Measurements from ENCODE around the gene KCNIP4. TPM values are rescaled to one million over a fixed set of nuclear protein-coding genes. Genes with fewer than 3 reads are reported as not detected.

The KCNIP4 gene
- total and polyA plus RNA-seq, 9 of the 15 experiments (the other 6 are each of a cell fraction or from before 2014, with no cell fraction given) = 0.25 to 0.41 TPM; not detected in 7

DNA sequence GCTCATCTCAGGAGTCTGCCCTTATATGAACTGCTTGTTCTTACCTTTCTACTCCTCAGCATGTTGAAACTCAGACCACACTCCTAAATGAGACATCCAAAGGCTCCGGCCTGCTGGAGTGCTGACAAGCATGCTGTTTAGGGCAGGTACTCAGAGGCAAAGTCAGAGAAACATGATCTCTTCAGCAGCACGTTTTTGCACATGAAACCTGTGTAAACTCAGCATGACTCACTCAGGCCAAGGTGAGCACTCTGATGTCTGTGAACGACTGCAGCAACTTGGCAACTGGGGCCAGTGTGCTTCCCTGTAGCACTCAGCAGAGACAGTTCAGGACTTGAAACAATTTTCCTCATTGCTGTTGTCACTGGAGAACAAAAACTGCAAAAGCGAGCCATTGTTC is 1138.8 kb downstream of the KCNIP4 start:
- no peaks in the 10 kb centered on the region for H3K27me3 ChIP-seq (ENCODE audit: control insufficient read depth in 2 of 2, insufficient read depth in 2 of 2, low read length in 2 of 2)
- no peak overlapping the region for H3K27ac ChIP-seq (ENCODE audit: extremely low read depth, low read depth, low read length)
- no peaks in the 10 kb centered on the region for H3K4me1 ChIP-seq (replicated peaks in 1 of 2; ENCODE audit: control insufficient read depth in 2 of 2, insufficient read depth in 2 of 2, low read length in 2 of 2)
- ChIA-PET CTCF (ENCODE audit: low intra/inter-chr PET ratio) (no interaction called here), POLR2A (no interaction called here)
- H3K79me2 ChIP-seq (ENCODE audit: control insufficient read depth, insufficient read depth, low read length) = no peaks in the 10 kb centered on the region
- intact Hi-C loops (cut with micrococcal nuclease) = no loop called here
- H2AFZ ChIP-seq (ENCODE audit: low read depth, low read length) = no peak overlapping the region
- H3K9ac ChIP-seq (ENCODE audit: insufficient read depth in 1 of 2, low read depth in 2 of 2, low read length in 2 of 2) = no peak overlapping the region
- 0% methylated on average over 4 of the region's 4 CpGs for WGBS (ENCODE audit: insufficient coverage, low coverage, missing lambda C conversion rate)
- TF ChIP-seq U2AF2 (optimal IDR thresholded peaks at IDR 0.05; ENCODE audit: low read depth, low read length) = no peak
- no peak for TF ChIP-seq CTBP1 (IDR thresholded peaks at IDR 0.05; ENCODE audit: borderline replicate concordance)
- no peak for TF ChIP-seq HNRNPH1 (optimal IDR thresholded peaks at IDR 0.05; ENCODE audit: low read depth, low read length)
- TF ChIP-seq PCBP1 (IDR thresholded peaks at IDR 0.05; ENCODE audit: low read depth, low read length, poor library complexity, severe bottlenecking) = no peak
- TF ChIP-seq HDAC6 (IDR thresholded peaks at IDR 0.05; ENCODE audit: low read depth, low read length) = no peak
- no peak for TF ChIP-seq ARHGAP35 (IDR thresholded peaks at IDR 0.05; ENCODE audit: partially characterized antibody)
- TF ChIP-seq ARID2 (IDR thresholded peaks at IDR 0.05) = no peak
- no peak for TF ChIP-seq ZNF584 (CRISPR knock-in tag; IDR thresholded peaks at IDR 0.05; ENCODE audit: low read depth)
- TF ChIP-seq MEF2A (IDR thresholded peaks at IDR 0.05; ENCODE audit: control insufficient read depth, low read depth, low read length) = no peak
- no peak for TF ChIP-seq MXI1 (IDR thresholded peaks at IDR 0.05; ENCODE audit: low read depth, low read length)
- no peak for TF ChIP-seq ATF7 (IDR thresholded peaks at IDR 0.05)
- TF ChIP-seq, protein P1, sequence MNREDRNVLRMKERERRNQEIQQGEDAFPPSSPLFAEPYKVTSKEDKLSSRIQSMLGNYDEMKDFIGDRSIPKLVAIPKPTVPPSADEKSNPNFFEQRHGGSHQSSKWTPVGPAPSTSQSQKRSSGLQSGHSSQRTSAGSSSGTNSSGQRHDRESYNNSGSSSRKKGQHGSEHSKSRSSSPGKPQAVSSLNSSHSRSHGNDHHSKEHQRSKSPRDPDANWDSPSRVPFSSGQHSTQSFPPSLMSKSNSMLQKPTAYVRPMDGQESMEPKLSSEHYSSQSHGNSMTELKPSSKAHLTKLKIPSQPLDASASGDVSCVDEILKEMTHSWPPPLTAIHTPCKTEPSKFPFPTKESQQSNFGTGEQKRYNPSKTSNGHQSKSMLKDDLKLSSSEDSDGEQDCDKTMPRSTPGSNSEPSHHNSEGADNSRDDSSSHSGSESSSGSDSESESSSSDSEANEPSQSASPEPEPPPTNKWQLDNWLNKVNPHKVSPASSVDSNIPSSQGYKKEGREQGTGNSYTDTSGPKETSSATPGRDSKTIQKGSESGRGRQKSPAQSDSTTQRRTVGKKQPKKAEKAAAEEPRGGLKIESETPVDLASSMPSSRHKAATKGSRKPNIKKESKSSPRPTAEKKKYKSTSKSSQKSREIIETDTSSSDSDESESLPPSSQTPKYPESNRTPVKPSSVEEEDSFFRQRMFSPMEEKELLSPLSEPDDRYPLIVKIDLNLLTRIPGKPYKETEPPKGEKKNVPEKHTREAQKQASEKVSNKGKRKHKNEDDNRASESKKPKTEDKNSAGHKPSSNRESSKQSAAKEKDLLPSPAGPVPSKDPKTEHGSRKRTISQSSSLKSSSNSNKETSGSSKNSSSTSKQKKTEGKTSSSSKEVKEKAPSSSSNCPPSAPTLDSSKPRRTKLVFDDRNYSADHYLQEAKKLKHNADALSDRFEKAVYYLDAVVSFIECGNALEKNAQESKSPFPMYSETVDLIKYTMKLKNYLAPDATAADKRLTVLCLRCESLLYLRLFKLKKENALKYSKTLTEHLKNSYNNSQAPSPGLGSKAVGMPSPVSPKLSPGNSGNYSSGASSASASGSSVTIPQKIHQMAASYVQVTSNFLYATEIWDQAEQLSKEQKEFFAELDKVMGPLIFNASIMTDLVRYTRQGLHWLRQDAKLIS (CRISPR knock-in tag; IDR thresholded peaks at IDR 0.05) = no peak
- TF ChIP-seq KAT2B (IDR thresholded peaks at IDR 0.05; ENCODE audit: low read depth, low read length) = no peak
- TF ChIP-seq BRD4 (IDR thresholded peaks at IDR 0.05) = no peak
- in situ Hi-C loops (cut with MboI) = no loop called here
- H3K4me2 ChIP-seq (ENCODE audit: insufficient read depth, low read length) = no peak overlapping the region
- no peaks in the 10 kb centered on the region for H4K20me1 ChIP-seq (replicated peaks; ENCODE audit: control insufficient read depth, insufficient read depth, low read length)
- no peaks in the 10 kb centered on the region for H3K9me3 ChIP-seq (replicated peaks; ENCODE audit: control insufficient read depth, insufficient read depth, low read depth, low read length)
- no peak for DNase-seq (ENCODE audit: extremely low read depth in 1 of 4, low spot score in 3 of 4)
- BruUV-seq (replicated peaks) = no TSS peak
- ATAC-seq = no peak
- no peaks in the 10 kb centered on the region for H3K9me1 ChIP-seq (ENCODE audit: control insufficient read depth, insufficient read depth, low read length)
- no peak for FAIRE-seq
- H3K36me3 ChIP-seq (ENCODE audit: control insufficient read depth, insufficient read depth, low read length) = no peaks in the 10 kb centered on the region
- no peak overlapping the region for H3K4me3 ChIP-seq
